A549 (cell line): ENCODE data around the gene RBBP8. TPM values are rescaled to one million over a fixed set of nuclear protein-coding genes. Genes with fewer than 3 reads are reported as not detected.

ENCODE experiments used
- ATAC-seq, 2 experiments: fragments of 200-7000 bp in 1 of 2; fragments of >200 bp in 1 of 2; cut with Nextera tagmentation in 1 of 2; cut with Tn5 transposase in 1 of 2; 3 replicates each; pipeline versions ENCODE4 v1.8.0 to v1.9.1; 2018 to 2020; ENCODE audit warnings: mild to moderate bottlenecking in 1 of 2, moderate library complexity in 1 of 2
- CTCF ChIA-PET: fragments of 300-600 bp; sonication (Branson Sonifier 250); formaldehyde crosslinking; extraction: SDS; loops from one replicate; lab custom pipeline; 2021; ENCODE audit warnings: antibody characterized with exemption, inconsistent platforms; lab: Yijun Ruan, JAX
- POLR2A ChIA-PET: fragments of 350-600 bp; formaldehyde crosslinking; extraction: SDS; loops from one replicate; lab custom pipeline; 2021; ENCODE audit warnings: antibody characterized with exemption, inconsistent platforms; lab: Yijun Ruan, JAX
- DNase-seq, 2 experiments: peaks; one replicate each; pipeline versions ENCODE4 v3.0.0 to v3.0.0-alpha.2; 2011 to 2016; ENCODE audit warnings: low read depth in 1 of 2, low spot score in 1 of 2
- FAIRE-seq: peaks from 2 replicates; lab custom pipeline; 2011; peaks lifted over from hg19 to GRCh38; lab: Jason Lieb, UNC
- H3K27ac ChIP-seq, 2 experiments: fragments of >200 bp; sonication (Bioruptor Twin); formaldehyde crosslinking; 3 replicates each; pipeline ENCODE4 v1.5.1; 2016 to 2017
- H3K4me1 ChIP-seq: fragments of >200 bp; sonication (Bioruptor Twin); formaldehyde crosslinking; 3 replicates; pipeline ENCODE4 v1.6.1; 2016
- H3K4me2 ChIP-seq: fragments of >200 bp; sonication (Bioruptor Twin); formaldehyde crosslinking; 3 replicates; pipeline ENCODE4 v1.6.1; 2016
- H3K4me3 ChIP-seq: fragments of >200 bp; sonication (Bioruptor Twin); formaldehyde crosslinking; 3 replicates; pipeline ENCODE4 v1.5.1; 2016
- H3K9me3 ChIP-seq: fragments of >200 bp; sonication (Bioruptor Twin); formaldehyde crosslinking; 3 replicates; pipeline ENCODE4 v1.6.1; 2016
- EHF ChIP-seq: fragments of 250-450 bp; sonication (Bioruptor Pico); IDR thresholded peaks from 2 replicates; pipeline ENCODE4 v1.5.0; 2020; ENCODE audit warnings: mild to moderate bottlenecking
- ELK1 ChIP-seq: fragments of 150-350 bp; IDR thresholded peaks from 2 replicates; pipeline ENCODE4 v1.6.1; 2014; ENCODE audit warnings: low read depth, mild to moderate bottlenecking, low read length
- FOSB ChIP-seq: fragments of 250-450 bp; sonication (Bioruptor Pico); IDR thresholded peaks from 2 replicates; pipeline ENCODE4 v1.5.0; 2020; ENCODE audit warnings: mild to moderate bottlenecking, moderate library complexity
- FOXS1 ChIP-seq: fragments of 250-450 bp; sonication (Bioruptor Pico); IDR thresholded peaks from 2 replicates; pipeline ENCODE4 v1.5.0; 2020; ENCODE audit warnings: mild to moderate bottlenecking, moderate library complexity
- JUNB ChIP-seq: fragments of >200 bp; sonication (Bioruptor Twin); formaldehyde crosslinking; IDR thresholded peaks from 2 replicates; pipeline ENCODE4 v1.6.1; 2016
- MAFK ChIP-seq: fragments of 450-650 bp; IDR thresholded peaks from 2 replicates; pipeline ENCODE4 v1.6.1; 2014; ENCODE audit not compliant: partially characterized antibody
- MYC ChIP-seq: IDR thresholded peaks from 2 replicates; pipeline ENCODE4 v1.6.1; 2012; ENCODE audit warnings: mild to moderate bottlenecking, inconsistent platforms, low read length, improper control_type of control experiment, borderline replicate concordance
- RAD21 ChIP-seq, 2 experiments: fragments of >200 bp in 1 of 2; sonication (Bioruptor Twin) in 1 of 2; formaldehyde crosslinking in 1 of 2; IDR thresholded peaks in 1 of 2; conservative IDR thresholded peaks in 1 of 2; 2 replicates in 1 of 2; 3 replicates in 1 of 2; pipeline ENCODE4 v1.6.1; 2012 to 2018; ENCODE audit warnings: inconsistent platforms in 1 of 2
- SMC3 ChIP-seq: fragments of >200 bp; sonication (Bioruptor Twin); formaldehyde crosslinking; IDR thresholded peaks from 3 replicates; pipeline ENCODE4 v1.6.1; 2018; ENCODE audit warnings: inconsistent platforms
- USF2 ChIP-seq: fragments of 450-650 bp; IDR thresholded peaks from 2 replicates; pipeline ENCODE4 v1.6.1; 2014; ENCODE audit warnings: antibody characterized with exemption
- ZFP36 ChIP-seq: fragments of 450-650 bp; IDR thresholded peaks from 2 replicates; pipeline ENCODE4 v1.6.1; 2014; ENCODE audit warnings: borderline replicate concordance; ENCODE audit not compliant: partially characterized antibody
- WGBS: methylation state at CpG from one replicate; pipeline ENCODE4 v1.1.6; 2017; ENCODE audit errors: missing lambda C conversion rate; 5-methylcytosine and 5-hydroxymethylcytosine counted together
- polyA plus RNA-seq, 4 experiments: library from polyadenylated mRNA; depleted of rRNA in 3 of 4; stranded (reverse); fragments of >200 nt; fragmentation: RNase III in 1 of 4; extraction: RNeasy Plus Mini Kit Qiagen cat#74134 plus additional on column Dnase treatment in 1 of 4; gene quantifications; 2 replicates in 3 of 4; 3 replicates in 1 of 4; pipeline ENCODE4 v1.2.3, GENCODE V29; 2011 to 2017
- TF ChIP-seq, protein P1 (sequence below): fragments of 250-450 bp; sonication (Bioruptor Pico); IDR thresholded peaks from 2 replicates; pipeline ENCODE4 v1.5.0; 2021; ENCODE audit warnings: mild to moderate bottlenecking, moderate library complexity, borderline replicate concordance
- TF ChIP-seq, protein P2 (sequence below): fragments of >200 bp; sonication (Bioruptor Twin); formaldehyde crosslinking; IDR thresholded peaks from 3 replicates; pipeline ENCODE4 v1.5.1; 2016
- TF ChIP-seq, protein P3 (sequence below): IDR thresholded peaks from 2 replicates; pipeline ENCODE4 v1.6.1; 2012; ENCODE audit warnings: low read depth, borderline replicate concordance

Gene RBBP8
- polyA plus RNA-seq, 2 of the 4 experiments (the other 2 are of a cell fraction): 26.8 to 65.4 TPM

DNA sequence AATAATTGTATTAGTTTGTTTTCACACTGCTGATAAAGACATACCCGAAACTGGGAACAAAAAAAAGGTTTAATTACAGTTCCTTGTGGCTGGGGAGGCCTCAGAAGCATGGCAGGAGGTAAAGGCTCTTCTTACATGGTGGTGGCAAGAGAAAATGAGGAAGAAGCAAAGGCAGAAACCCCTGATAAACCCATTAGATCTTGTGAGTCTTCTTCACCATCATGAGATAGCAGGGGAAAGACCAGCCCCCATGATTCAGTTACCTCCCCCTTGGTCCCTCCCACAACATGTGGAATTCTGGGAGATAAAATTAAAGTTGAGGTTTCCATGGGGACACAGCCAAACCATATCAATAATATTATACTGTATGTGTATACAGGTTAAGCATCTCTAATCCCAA is 128.9 kb downstream of the RBBP8 start (continued):
- no peak for TF ChIP-seq USF2

GRCh38 chr18:23063502-23063901 is 130.4 kb downstream of the RBBP8 start:
- Histone ChIP-seq H3K4me2 (no peak overlapping the region), H3K9me3 (no peaks in the 10 kb centered on the region), H3K4me1 (0 out of 3 replicates have a peak, but pooled peaks cover 3% of the 10 kb centered on the region), H3K4me3 (no peak overlapping the region), H3K27ac (no peak overlapping the region)
- ATAC-seq: no peak
- ChIA-PET POLR2A (no interaction called here), CTCF (interaction anchor here (0.7 kb wide), 2 partner anchors 14 to 68 kb away, joined by 3 read pairs; no protein-coding TSS in a partner anchor)
- no peak for DNase-seq
- TF ChIP-seq USF2: no peak
- no peak for FAIRE-seq
- 89% methylated on average over 6 of the region's 6 CpGs for WGBS

GRCh38 chr18:23065234-23065806 is 132.2 kb downstream of the RBBP8 start:
- CTCF ChIA-PET: interaction anchor here (1.6 kb wide), 1 partner anchor 12 kb away, joined by 4 read pairs; no protein-coding TSS in a partner anchor
- POLR2A ChIA-PET: no interaction called here
- H3K9me3 ChIP-seq: no peaks in the 10 kb centered on the region
- 0 out of 3 replicates have a peak, but pooled peaks cover 3% of the 10 kb centered on the region for H3K4me1 ChIP-seq
- H3K4me2 ChIP-seq: no peak overlapping the region
- DNase-seq (no peak), ATAC-seq (no peak), FAIRE-seq (no peak)
- H3K4me3 ChIP-seq: no peak overlapping the region
- no peak overlapping the region for H3K27ac ChIP-seq
- TF ChIP-seq FOSB (CRISPR knock-in tag) (no peak), MAFK (peak; percentile 15)
- 78% methylated on average over 4 of the region's 4 CpGs for WGBS

GRCh38 chr18:23066060-23066459 is 132.9 kb downstream of the RBBP8 start:
- CTCF ChIA-PET: interaction anchor here (0.6 to 1.6 kb wide), 2 partner anchors 12 to 1176 kb away, joined by 3 to 4 read pairs; no protein-coding TSS in a partner anchor
- FAIRE-seq: no peak

More at GRCh38 chr18:23066060-23066459, 132.9 kb downstream of the RBBP8 start:
- Histone ChIP-seq H3K4me2 (no peak overlapping the region), H3K4me3 (no peak overlapping the region), H3K4me1 (0 out of 3 replicates have a peak, but pooled peaks cover 3% of the 10 kb centered on the region), H3K27ac (no peak overlapping the region), H3K9me3 (no peaks in the 10 kb centered on the region)
- WGBS: 92% methylated on average over 7 of the region's 7 CpGs
- no peak for ATAC-seq
- POLR2A ChIA-PET: no interaction called here
- no peak for DNase-seq
- TF ChIP-seq RAD21 (conservative IDR thresholded peaks at IDR 0.05 in 1 of 2, IDR thresholded peaks at IDR 0.05 in 1 of 2): no peak
- TF ChIP-seq SMC3: no peak
- TF ChIP-seq EHF (CRISPR knock-in tag): no peak
- TF ChIP-seq ELK1: no peak
- no peak for TF ChIP-seq FOXS1 (CRISPR knock-in tag)
- TF ChIP-seq, protein P1, sequence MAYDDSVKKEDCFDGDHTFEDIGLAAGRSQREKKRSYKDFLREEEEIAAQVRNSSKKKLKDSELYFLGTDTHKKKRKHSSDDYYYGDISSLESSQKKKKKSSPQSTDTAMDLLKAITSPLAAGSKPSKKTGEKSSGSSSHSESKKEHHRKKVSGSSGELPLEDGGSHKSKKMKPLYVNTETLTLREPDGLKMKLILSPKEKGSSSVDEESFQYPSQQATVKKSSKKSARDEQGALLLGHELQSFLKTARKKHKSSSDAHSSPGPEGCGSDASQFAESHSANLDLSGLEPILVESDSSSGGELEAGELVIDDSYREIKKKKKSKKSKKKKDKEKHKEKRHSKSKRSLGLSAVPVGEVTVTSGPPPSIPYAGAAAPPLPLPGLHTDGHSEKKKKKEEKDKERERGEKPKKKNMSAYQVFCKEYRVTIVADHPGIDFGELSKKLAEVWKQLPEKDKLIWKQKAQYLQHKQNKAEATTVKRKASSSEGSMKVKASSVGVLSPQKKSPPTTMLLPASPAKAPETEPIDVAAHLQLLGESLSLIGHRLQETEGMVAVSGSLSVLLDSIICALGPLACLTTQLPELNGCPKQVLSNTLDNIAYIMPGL (CRISPR knock-in tag): no peak
- TF ChIP-seq, protein P2, sequence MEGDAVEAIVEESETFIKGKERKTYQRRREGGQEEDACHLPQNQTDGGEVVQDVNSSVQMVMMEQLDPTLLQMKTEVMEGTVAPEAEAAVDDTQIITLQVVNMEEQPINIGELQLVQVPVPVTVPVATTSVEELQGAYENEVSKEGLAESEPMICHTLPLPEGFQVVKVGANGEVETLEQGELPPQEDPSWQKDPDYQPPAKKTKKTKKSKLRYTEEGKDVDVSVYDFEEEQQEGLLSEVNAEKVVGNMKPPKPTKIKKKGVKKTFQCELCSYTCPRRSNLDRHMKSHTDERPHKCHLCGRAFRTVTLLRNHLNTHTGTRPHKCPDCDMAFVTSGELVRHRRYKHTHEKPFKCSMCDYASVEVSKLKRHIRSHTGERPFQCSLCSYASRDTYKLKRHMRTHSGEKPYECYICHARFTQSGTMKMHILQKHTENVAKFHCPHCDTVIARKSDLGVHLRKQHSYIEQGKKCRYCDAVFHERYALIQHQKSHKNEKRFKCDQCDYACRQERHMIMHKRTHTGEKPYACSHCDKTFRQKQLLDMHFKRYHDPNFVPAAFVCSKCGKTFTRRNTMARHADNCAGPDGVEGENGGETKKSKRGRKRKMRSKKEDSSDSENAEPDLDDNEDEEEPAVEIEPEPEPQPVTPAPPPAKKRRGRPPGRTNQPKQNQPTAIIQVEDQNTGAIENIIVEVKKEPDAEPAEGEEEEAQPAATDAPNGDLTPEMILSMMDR: no peak
- TF ChIP-seq JUNB: no peak
- TF ChIP-seq, protein P3, sequence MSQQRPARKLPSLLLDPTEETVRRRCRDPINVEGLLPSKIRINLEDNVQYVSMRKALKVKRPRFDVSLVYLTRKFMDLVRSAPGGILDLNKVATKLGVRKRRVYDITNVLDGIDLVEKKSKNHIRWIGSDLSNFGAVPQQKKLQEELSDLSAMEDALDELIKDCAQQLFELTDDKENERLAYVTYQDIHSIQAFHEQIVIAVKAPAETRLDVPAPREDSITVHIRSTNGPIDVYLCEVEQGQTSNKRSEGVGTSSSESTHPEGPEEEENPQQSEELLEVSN: no peak
- TF ChIP-seq MYC: no peak
- TF ChIP-seq ZFP36: no peak
- no peak for TF ChIP-seq FOSB (CRISPR knock-in tag)
